ENCODE results near the gene ETV3L. TPM values are rescaled to one million over a fixed set of nuclear protein-coding genes. Genes with fewer than 3 reads are reported as not detected.

Gene ETV3L
- total RNA-seq, 4 donors from 2014 or later, result not detected

DNA sequence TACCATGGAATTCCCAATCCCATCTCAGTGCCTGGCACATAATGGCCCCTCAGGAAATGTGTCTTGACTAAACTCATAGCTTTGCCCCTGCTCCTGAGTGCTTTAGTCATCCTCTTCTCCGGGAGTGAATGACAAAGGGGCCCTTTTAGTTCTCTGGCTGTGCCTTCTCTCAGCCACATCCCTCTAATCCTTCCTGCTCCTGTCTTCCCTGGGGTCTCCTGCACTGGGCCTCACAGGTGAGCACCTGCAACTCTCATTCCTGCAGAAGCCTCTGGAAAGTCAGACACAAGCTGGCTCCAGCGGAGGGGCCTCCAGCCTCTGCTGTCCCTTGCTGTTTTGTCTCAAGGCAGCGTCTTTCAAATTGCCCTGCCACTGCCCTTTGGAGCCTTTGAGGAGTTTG is 14.0 kb upstream of the ETV3L start:
- H3K27ac ChIP-seq, result no peak overlapping the region
- H3K4me1 ChIP-seq, result no peaks in the 10 kb centered on the region
- in situ Hi-C loops (cut with MboI; ENCODE audit: low sequenced_read_pairs in 4 of 4) (no loop called here), intact Hi-C loops (cut with DNase I; ENCODE audit: low total_unique reads) (no loop called here)
- ATAC-seq (no peak), DNase-seq (no peak)
- H3K9me3 ChIP-seq, result no peaks in the 10 kb centered on the region
- no peaks in the 10 kb centered on the region for H3K36me3 ChIP-seq
- TF ChIP-seq POLR2A (IDR thresholded peaks at IDR 0.05) (no peak), CTCF (IDR thresholded peaks at IDR 0.05 in 4 of 5, conservative IDR thresholded peaks at IDR 0.05 in 1 of 5) (no peak)
- H3K27me3 ChIP-seq, result peaks cover 0 to 11% (median 4%) of the 10 kb centered on the region in 3 donors
- H3K4me3 ChIP-seq, result no peak overlapping the region

DNA sequence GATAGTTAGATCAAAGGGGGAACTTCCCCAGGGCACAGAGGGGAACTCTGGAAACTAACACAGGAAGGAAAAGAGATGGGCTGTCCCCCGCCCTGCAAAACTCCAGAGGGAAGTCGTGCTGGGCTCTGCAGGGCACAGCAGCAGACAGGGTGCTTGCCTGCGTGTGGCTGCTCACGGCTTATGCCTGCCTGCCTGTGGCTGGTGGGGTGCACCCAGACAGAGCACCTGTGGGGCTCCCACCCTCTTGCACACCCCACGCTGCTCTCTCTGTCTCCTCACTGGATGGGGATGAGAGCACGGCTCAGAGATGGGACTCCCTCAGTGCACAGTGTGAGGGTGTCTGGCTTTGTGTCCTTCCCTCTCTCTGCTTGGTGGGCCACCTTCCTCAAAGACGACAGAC is 13.5 kb upstream of the ETV3L start:
- in situ Hi-C loops (cut with MboI; ENCODE audit: low sequenced_read_pairs in 4 of 4) (no loop called here), intact Hi-C loops (cut with DNase I; ENCODE audit: low total_unique reads) (no loop called here)
- ATAC-seq (no peak), DNase-seq (no peak)
- no peaks in the 10 kb centered on the region for H3K4me1 ChIP-seq
- peaks cover 4 to 16% (median 9%) of the 10 kb centered on the region in 3 donors for H3K27me3 ChIP-seq
- TF ChIP-seq CTCF (IDR thresholded peaks at IDR 0.05 in 4 of 5, conservative IDR thresholded peaks at IDR 0.05 in 1 of 5), result no peak
- no peak for TF ChIP-seq POLR2A (IDR thresholded peaks at IDR 0.05)
- H3K36me3 ChIP-seq, result no peaks in the 10 kb centered on the region
- no peak overlapping the region for H3K4me3 ChIP-seq
- H3K27ac ChIP-seq, result no peak overlapping the region
- H3K9me3 ChIP-seq, result no peaks in the 10 kb centered on the region

DNA sequence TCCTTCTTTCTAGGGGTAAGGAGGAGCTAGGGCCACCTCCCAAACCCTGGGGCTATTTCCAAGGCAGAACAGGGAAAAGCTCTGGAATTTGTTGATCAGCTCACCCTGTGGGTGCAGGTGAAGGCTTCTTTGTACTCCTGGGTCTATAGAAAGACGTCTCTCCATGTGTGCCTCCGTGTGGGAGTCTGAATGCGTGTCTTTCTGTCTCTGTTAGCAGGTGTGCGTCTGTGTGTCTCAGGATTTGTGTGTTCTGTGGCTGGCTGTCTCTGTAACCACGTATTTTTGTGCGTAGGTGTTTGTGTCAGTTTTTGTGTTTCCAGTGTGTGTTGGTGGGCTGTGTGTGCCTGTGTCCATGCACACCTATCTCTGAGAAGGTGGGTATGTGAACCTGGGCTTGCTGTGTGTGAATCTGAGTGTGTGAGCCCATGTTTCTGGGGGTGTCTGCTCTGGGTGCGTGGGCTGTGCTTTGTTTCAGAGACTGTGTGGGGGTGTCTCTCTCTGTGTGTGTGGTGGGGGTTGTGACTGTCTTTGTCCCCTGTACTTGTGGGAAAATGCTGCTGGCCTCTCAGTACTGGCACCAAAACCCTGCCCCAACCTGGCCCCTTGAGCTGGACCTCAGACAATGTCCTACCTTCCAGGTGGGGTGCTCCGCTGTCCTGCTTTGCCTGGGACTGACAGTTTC is 12.7 kb upstream of the ETV3L start:
- intact Hi-C loops (cut with DNase I; ENCODE audit: low total_unique reads) (no loop called here), in situ Hi-C loops (cut with MboI; ENCODE audit: low sequenced_read_pairs in 4 of 4) (no loop called here)
- Histone ChIP-seq H3K4me3 (no peak overlapping the region), H3K9me3 (no peaks in the 10 kb centered on the region), H3K27ac (no peak overlapping the region), H3K36me3 (no peaks in the 10 kb centered on the region), H3K27me3 (peaks cover 11 to 23% (median 17%) of the 10 kb centered on the region in 3 donors), H3K4me1 (no peaks in the 10 kb centered on the region)
- TF ChIP-seq CTCF (IDR thresholded peaks at IDR 0.05 in 4 of 5, conservative IDR thresholded peaks at IDR 0.05 in 1 of 5) (no peak), POLR2A (IDR thresholded peaks at IDR 0.05) (no peak)
- DNase-seq (no peak), ATAC-seq (no peak)

DNA sequence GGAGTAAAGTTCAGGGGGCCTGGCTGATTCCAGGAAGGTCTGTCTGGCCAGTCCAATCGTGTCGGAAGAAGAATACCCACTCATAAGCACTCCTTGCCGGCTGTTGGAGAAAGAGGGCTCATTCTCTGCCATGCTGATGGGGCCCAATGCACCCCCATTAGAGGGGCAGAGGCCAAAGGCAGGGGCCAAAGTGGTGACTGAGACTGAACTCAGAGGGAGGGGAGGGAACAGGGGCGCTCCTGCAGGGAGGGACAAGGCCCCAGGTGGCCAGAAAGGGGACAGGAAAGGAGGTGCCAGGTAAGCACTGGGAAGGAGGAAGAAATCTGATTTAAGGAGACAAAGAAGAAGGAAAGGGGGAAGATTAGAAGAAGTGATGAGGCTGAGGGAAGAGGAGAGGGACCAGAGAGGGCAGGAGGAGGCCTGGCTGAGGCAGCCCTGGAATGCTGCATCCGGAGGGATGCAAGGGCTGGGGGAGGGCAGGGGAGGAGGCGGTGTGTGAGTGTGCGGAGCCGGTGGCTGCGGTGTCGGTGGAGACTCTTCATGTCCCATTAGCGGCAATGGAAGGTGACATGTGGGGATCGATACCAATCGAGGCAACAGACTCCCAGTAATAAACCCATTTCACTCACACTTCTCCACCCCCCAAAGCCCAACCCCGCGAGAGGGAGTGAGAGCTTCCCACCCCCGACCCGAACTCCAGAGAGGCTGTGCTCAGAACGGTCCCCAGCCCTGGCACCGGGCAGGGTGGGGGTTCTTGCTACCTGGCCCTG is 12.0 kb upstream of the ETV3L start:
- Histone ChIP-seq H3K27ac (no peak overlapping the region), H3K4me3 (no peak overlapping the region), H3K36me3 (no peaks in the 10 kb centered on the region), H3K4me1 (no peaks in the 10 kb centered on the region), H3K9me3 (no peaks in the 10 kb centered on the region), H3K27me3 (peaks cover 17 to 23% (median 18%) of the 10 kb centered on the region in 3 donors)
- intact Hi-C loops (cut with DNase I; ENCODE audit: low total_unique reads) (no loop called here), in situ Hi-C loops (cut with MboI; ENCODE audit: low sequenced_read_pairs in 4 of 4) (no loop called here)
- DNase-seq (no peak), ATAC-seq (no peak)
- TF ChIP-seq CTCF (IDR thresholded peaks at IDR 0.05 in 4 of 5, conservative IDR thresholded peaks at IDR 0.05 in 1 of 5) (no peak), POLR2A (IDR thresholded peaks at IDR 0.05) (no peak)

Data from gastrocnemius medialis (tissue), 4 donors.